ENCODE measurements around the gene EPB41L5.

Gene EPB41L5

DNA sequence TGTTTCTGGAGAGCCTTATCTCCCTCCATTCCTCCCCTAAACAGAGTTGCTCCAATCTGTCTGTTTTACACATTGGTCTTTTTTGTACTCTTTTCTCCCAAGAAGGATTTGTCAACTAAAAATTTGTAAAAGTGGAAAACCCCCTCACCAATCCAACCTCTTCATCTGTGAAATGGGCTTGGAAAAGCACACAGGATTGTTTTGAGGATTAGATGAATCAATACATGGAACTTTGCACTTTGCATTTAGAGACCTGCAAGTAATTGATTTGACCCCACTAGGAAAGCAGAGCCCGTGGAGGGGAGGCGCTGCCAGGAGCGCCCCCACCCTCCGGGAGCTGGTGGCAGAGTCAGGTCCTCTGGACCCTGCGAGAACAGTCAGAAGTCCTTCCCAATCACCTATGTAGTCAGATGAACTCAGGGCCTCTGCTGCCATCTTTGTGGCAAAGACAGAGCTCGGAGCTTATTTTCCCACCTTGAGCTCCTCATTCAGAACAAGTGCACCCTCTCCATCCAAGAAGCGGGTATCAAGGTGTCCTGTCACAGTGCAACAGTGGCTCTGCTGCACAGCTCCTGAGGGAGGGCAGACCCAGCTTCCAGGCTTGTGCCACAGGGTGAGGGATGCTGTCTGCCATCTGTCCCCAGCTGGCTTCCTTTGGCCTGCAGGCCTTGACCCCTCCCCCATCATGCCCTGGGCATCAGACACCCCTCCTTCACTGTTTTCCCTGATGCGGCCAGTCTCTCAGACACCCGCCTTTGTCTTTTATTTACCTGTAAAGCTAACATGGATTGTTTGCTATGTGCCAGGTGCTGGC is 212.1 kb downstream of the EPB41L5 start:
- no peak for DNase-seq (ENCODE audit: low read depth)

DNA sequence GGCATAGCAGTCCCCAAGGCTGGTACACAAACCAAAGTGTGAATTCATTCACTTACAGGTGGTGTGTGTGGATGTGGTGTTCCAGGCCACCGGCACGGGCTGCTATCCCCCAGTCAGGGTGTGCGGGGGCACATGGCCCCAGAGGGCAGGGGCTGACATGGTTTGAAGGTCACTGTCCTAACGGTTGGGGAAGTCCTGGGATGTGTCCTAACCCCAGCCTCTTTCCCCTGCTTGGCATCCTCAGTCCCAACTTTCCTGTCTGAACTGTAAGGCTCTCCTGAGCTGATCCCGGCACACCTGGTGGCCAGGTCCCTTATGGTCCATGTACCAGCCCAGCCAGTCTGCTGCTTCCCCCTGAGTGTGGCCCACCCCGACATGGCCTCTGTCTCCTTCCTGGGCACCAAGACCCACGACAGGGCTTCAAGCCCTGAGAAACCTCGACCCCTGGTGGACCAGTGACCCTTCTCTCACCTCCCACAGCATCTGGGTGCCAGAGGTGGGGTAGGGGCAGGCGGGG is 212.7 kb downstream of the EPB41L5 start:
- DNase-seq (ENCODE audit: low read depth), result no peak

DNA sequence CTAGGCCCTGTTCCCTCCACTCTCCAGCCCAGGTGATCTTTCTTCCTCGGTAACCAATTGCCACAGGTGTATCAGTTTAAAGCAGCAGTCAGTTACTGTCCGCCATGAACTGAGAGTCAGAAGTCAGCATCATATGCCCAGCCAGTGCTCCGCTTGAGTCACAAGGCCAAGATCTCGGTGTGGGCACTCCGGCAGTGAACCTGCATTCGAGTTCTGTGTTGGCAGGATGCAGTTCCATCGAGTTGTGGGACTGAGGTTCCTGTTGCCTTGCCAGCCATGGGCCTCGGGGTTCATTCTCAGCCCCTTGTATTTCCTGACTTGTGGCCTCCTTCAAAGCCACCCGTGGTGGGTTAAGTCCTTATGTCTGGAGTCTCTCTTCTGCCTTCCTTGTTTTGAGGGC is 213.4 kb downstream of the EPB41L5 start:
- DNase-seq (ENCODE audit: low read depth), result no peak

DNA sequence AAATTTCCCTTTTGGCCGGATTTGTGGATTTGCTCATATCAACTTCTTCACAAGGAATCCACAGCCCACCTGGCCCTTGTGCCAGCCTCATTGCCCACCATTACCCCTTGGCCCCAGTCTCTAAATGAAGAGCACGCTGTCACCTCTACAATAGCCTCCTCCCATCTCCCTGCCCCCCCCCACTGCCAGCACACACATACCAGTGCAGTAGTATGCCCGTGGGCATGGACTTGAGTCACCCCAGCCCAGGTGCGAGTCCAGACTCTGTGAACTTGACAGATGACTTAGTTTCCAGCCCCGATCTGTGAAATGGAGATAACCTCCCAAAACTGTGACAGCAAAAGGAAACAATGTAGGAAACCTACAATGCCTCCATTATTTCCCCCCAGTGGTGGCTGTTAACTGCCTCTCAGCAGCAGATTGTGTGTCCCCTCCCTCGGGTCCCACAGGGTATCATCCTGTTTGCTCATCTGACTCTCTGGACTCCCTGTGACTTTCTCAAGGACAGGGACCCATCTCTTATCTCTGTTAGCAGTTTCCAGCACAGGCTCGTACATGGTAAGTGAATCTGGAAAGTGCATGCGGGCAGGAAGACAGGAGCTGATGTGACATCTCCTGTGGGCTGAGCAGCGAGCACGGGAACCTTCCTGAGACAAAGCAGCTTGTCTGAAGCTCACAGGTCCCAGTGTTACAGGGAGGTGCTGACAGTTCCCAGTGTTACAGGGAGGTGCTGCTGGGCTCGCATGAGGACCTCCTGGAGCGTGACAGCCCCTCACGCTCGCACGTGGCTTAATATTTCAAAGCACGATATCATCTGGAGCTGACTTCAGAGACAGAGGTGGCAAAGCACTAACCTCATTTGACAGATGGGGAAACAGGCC is 214.5 kb downstream of the EPB41L5 start:
- DNase-seq (ENCODE audit: low read depth), result no peak

DNA sequence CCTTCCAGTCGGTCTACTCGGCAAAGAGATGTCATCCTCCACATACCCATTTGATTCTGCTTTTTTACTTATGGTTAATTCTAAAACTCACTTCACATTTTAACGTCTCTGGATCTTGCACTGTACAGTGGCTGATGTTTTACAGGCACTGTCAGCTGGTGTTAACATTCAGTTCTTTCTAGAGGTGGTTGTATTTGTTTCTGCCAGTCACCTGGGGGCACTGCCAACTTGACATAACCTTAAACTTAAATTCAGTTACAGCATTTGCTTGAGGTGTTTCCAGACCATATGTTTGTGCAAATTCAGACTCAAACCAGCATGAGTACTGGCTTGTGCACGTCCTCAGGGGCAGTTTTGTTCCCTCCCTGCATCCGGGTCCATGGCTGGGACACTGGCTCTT is 215.6 kb downstream of the EPB41L5 start:
- no peak for DNase-seq (ENCODE audit: low read depth)
